ENCODE data around the gene CERT1. TPM values are rescaled to one million over a fixed set of nuclear protein-coding genes. Genes with fewer than 3 reads are reported as not detected.

Gene CERT1
- total RNA-seq, 2 donors from 2014 or later: 32.3 to 35.5 TPM

GRCh38 chr5:75356719-75357118 lies 154.7 kb downstream of the CERT1 start:
- 83% methylated on average over 7 of the region's 7 CpGs for WGBS
- no peaks in the 10 kb centered on the region for H3K36me3 ChIP-seq
- intact Hi-C loops (cut with DNase I): no loop called here

DNA sequence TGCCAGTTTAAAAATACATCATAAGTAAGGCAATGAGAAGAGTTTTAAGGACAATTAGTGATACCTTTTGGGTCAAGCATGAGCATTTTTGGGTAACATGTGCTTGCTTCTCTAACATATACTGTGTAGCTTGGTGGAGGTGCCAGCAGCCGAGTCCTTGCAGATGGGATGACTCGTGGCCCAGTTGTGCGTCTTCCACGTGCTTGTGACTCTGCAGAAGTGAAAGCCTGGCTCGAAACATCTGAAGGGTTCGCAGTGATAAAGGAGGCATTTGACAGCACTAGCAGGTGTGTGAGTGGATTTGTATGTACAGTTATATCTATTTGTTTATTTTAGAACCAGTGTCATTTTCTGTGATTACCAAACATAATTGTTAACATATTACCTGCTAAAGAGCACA lies 156.2 kb downstream of the CERT1 start:
- Histone ChIP-seq H3K4me3 (no peak overlapping the region), H3K36me3 (peaks cover 0 to 2% of the 10 kb centered on the region in 2 donors), H3K27ac (no peak overlapping the region), H3K4me1 (replicated peaks) (no peaks in the 10 kb centered on the region), H3K9me3 (no peaks in the 10 kb centered on the region), H3K27me3 (replicated peaks; ENCODE audit: insufficient read depth) (no peaks in the 10 kb centered on the region)
- TF ChIP-seq POLR2AphosphoS5 (IDR thresholded peaks at IDR 0.05) (no peak), POLR2A (IDR thresholded peaks at IDR 0.05) (no peak), CTCF (IDR thresholded peaks at IDR 0.05) (no peak)
- intact Hi-C loops (cut with DNase I): no loop called here
- WGBS: 94% methylated on average over 6 of the region's 6 CpGs
- DNase-seq (ENCODE audit: low spot score): no peak

More at GRCh38 chr5:75356719-75357118, 154.7 kb downstream of the CERT1 start:
- Histone ChIP-seq H3K4me3 (no peak overlapping the region), H3K4me1 (replicated peaks) (no peaks in the 10 kb centered on the region), H3K9me3 (no peaks in the 10 kb centered on the region), H3K27me3 (replicated peaks; ENCODE audit: insufficient read depth) (no peaks in the 10 kb centered on the region), H3K27ac (no peak overlapping the region)
- TF ChIP-seq POLR2A (IDR thresholded peaks at IDR 0.05) (no peak), POLR2AphosphoS5 (IDR thresholded peaks at IDR 0.05) (no peak), CTCF (IDR thresholded peaks at IDR 0.05) (no peak)
- DNase-seq (ENCODE audit: low spot score): no peak

- Histone ChIP-seq H3K4me1 (replicated peaks) (no peaks in the 10 kb centered on the region), H3K9me3 (no peaks in the 10 kb centered on the region), H3K27me3 (replicated peaks; ENCODE audit: insufficient read depth) (no peaks in the 10 kb centered on the region), H3K4me3 (no peak overlapping the region), H3K36me3 (peaks cover 0 to 7% of the 10 kb centered on the region in 2 donors), H3K27ac (no peak overlapping the region)
- no peak for DNase-seq (ENCODE audit: low spot score)
- intact Hi-C loops (cut with DNase I): no loop called here
- TF ChIP-seq POLR2AphosphoS5 (IDR thresholded peaks at IDR 0.05) (no peak), POLR2A (IDR thresholded peaks at IDR 0.05) (no peak), CTCF (IDR thresholded peaks at IDR 0.05) (no peak)
- 91% methylated on average over 7 of the region's 7 CpGs for WGBS
Observed at GRCh38 chr5:75351139-75351926, 160.1 kb downstream of the CERT1 start.

- Histone ChIP-seq H3K4me3 (no peak overlapping the region), H3K27me3 (replicated peaks; ENCODE audit: insufficient read depth) (no peaks in the 10 kb centered on the region), H3K27ac (no peak overlapping the region), H3K36me3 (peaks cover 0 to 7% of the 10 kb centered on the region in 2 donors), H3K9me3 (no peaks in the 10 kb centered on the region), H3K4me1 (replicated peaks) (no peaks in the 10 kb centered on the region)
- TF ChIP-seq POLR2AphosphoS5 (IDR thresholded peaks at IDR 0.05) (no peak), POLR2A (IDR thresholded peaks at IDR 0.05) (no peak), CTCF (IDR thresholded peaks at IDR 0.05) (no peak)
- no peak for DNase-seq (ENCODE audit: low spot score)
- WGBS: 96% methylated on average over 2 of the region's 2 CpGs
- intact Hi-C loops (cut with DNase I): no loop called here
Observed at GRCh38 chr5:75349663-75350062, 161.8 kb downstream of the CERT1 start.

DNA sequence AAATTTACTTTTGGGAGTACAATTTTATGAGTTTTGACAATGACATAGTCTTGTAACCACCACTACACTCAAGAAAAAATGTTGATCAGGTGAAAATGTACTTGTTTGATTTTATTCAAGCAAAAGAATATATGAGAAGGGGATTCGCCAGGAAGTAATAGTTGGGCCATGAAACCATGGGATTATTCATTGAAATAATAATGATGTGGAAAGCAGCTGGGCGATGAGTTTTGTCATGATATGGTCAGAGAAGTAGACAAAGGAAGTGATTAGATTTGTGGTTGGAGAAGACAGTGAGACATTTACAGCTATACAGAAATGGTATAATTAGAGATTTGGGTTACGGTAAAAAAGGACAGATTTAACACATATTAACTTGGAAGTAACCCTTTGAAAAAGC lies 163.2 kb downstream of the CERT1 start:
- Histone ChIP-seq H3K9me3 (no peaks in the 10 kb centered on the region), H3K27me3 (replicated peaks; ENCODE audit: insufficient read depth) (no peaks in the 10 kb centered on the region), H3K36me3 (peaks cover 0 to 7% of the 10 kb centered on the region in 2 donors), H3K4me3 (no peak overlapping the region), H3K27ac (no peak overlapping the region), H3K4me1 (replicated peaks) (no peaks in the 10 kb centered on the region)
- DNase-seq (ENCODE audit: low spot score): no peak
- intact Hi-C loops (cut with DNase I): no loop called here
- TF ChIP-seq POLR2AphosphoS5 (IDR thresholded peaks at IDR 0.05) (no peak), POLR2A (IDR thresholded peaks at IDR 0.05) (no peak), CTCF (IDR thresholded peaks at IDR 0.05) (no peak)
- WGBS: 96% methylated on average over 3 of the region's 3 CpGs

Data from prostate gland (tissue), 2 donors.